ENCODE data around the gene ABHD6.
"Not testable (repeated sequence)": the region's sequence is repeated elsewhere in the genome, so short reads cannot be mapped to it uniquely, and the experiment has no call there.

DNA sequence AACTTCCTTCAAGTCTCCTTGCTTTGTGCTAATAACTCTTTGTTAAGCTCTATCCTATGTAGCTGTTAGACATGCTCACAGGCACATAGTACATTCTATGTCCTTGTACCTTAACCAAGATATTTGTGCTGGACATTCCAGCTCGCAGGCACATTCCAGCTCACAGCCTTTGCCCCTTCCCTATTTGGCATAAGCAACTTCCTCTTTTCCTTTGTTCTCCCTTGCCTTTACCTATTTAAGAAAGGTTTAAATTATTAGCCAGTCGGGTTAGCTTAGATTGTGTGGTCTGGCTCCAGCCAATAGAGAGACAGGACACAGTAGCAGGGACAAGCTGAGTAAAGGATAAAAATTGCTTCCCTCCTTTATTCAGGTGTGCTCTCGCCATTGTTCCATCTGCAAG is 36.1 kb upstream of the ABHD6 start:
- TF ChIP-seq, protein P1, sequence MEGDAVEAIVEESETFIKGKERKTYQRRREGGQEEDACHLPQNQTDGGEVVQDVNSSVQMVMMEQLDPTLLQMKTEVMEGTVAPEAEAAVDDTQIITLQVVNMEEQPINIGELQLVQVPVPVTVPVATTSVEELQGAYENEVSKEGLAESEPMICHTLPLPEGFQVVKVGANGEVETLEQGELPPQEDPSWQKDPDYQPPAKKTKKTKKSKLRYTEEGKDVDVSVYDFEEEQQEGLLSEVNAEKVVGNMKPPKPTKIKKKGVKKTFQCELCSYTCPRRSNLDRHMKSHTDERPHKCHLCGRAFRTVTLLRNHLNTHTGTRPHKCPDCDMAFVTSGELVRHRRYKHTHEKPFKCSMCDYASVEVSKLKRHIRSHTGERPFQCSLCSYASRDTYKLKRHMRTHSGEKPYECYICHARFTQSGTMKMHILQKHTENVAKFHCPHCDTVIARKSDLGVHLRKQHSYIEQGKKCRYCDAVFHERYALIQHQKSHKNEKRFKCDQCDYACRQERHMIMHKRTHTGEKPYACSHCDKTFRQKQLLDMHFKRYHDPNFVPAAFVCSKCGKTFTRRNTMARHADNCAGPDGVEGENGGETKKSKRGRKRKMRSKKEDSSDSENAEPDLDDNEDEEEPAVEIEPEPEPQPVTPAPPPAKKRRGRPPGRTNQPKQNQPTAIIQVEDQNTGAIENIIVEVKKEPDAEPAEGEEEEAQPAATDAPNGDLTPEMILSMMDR (IDR thresholded peaks at IDR 0.05; ENCODE audit: insufficient read depth, low read length, poor library complexity, severe bottlenecking) = not testable (repeated sequence)
- TF ChIP-seq EZH2phosphoT487 (conservative IDR thresholded peaks at IDR 0.05; ENCODE audit: low read length) = not testable (repeated sequence)

Measured in SU-DHL-6 (cell line).